ENCODE results near the gene BEST3.

GRCh38 chr12:69613351-69613750 lies 85.8 kb downstream of the BEST3 start:
- TF ChIP-seq POLR2A (IDR thresholded peaks at IDR 0.05), result no peak
- TF ChIP-seq, protein P1, sequence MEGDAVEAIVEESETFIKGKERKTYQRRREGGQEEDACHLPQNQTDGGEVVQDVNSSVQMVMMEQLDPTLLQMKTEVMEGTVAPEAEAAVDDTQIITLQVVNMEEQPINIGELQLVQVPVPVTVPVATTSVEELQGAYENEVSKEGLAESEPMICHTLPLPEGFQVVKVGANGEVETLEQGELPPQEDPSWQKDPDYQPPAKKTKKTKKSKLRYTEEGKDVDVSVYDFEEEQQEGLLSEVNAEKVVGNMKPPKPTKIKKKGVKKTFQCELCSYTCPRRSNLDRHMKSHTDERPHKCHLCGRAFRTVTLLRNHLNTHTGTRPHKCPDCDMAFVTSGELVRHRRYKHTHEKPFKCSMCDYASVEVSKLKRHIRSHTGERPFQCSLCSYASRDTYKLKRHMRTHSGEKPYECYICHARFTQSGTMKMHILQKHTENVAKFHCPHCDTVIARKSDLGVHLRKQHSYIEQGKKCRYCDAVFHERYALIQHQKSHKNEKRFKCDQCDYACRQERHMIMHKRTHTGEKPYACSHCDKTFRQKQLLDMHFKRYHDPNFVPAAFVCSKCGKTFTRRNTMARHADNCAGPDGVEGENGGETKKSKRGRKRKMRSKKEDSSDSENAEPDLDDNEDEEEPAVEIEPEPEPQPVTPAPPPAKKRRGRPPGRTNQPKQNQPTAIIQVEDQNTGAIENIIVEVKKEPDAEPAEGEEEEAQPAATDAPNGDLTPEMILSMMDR (IDR thresholded peaks at IDR 0.05), result no peak

All from esophagus squamous epithelium (tissue), 4 donors.